Jurkat, Clone E6-1 (cell line): ENCODE measurements around the gene SUCLG2.

ENCODE experiments used
- DNase-seq: peaks from one replicate; pipeline ENCODE4 v3.0.0-alpha.2; 2011; ENCODE audit warnings: low read depth, low spot score
- H3K4me3 ChIP-seq: 2 replicates; pipeline ENCODE4 v1.5.1; 2011; ENCODE audit warnings: mild to moderate bottlenecking, low read length, control low read depth, moderate library complexity

Gene SUCLG2

GRCh38 chr3:67431887-67432286, 222.5 kb downstream of the SUCLG2 start:
- no peak overlapping the region for H3K4me3 ChIP-seq
- no peak for DNase-seq

DNA sequence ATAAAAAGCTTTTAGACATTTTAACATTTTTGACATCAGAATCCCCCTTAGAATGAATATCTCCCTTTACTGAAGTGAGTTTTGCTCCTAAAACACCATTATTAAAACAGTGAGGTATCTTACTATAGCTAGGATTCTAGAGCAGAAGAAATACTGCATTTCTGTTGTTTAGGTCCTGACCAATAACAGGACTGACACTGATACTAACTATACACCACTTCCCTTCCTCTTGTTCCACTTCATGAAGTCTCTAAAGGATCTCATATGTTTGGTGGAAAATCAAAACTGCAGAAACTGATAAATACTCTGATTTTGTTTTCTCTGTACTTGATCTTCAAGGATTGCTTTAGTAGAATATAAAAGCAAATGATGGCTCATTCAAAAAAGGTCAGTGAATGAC, 230.7 kb downstream of the SUCLG2 start:
- no peak overlapping the region for H3K4me3 ChIP-seq
- DNase-seq = no peak

DNA sequence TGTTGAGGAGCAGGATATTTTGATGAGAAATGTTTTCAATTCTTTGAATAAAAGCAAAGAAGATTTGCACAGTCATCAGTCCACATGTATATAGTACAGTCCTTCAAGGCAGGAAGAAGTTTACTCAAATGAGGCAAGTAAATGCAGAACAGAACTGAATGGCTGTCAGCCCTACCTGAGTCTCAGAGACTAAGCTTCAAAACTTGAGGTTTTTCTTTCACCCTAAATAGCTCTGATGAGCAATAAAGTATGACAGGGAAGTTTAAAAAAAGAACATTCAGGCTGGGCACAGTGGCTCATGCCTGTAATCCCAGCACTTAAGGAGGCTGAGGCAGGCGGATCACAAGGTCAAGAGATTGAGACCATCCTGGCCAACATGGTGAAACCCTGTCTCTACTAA, 232.5 kb downstream of the SUCLG2 start:
- H3K4me3 ChIP-seq = no peak overlapping the region
- no peak for DNase-seq

- no peak overlapping the region for H3K4me3 ChIP-seq
- no peak for DNase-seq
Observed at GRCh38 chr3:67419779-67420178, 234.6 kb downstream of the SUCLG2 start.

DNA sequence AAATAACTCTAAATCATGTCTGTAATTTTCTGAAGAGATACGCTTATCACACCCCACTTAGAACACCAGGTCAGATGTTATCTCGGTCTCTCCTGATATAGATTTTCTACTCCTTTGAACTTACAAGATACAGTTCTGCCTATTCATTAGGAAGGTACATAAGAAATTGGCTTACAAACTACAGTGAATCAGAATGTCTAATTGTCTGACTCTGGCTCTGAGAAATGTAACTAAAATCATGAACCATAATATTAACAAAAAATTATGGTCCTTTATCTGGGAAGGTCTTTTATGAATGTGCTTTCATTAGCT, 235.2 kb downstream of the SUCLG2 start:
- DNase-seq = no peak

GRCh38 chr3:67418426-67419217, 235.8 kb downstream of the SUCLG2 start:
- no peak for DNase-seq
- H3K4me3 ChIP-seq = no peak overlapping the region

More for the DNA sequence above, 235.2 kb downstream of the SUCLG2 start:
- no peak overlapping the region for H3K4me3 ChIP-seq

DNA sequence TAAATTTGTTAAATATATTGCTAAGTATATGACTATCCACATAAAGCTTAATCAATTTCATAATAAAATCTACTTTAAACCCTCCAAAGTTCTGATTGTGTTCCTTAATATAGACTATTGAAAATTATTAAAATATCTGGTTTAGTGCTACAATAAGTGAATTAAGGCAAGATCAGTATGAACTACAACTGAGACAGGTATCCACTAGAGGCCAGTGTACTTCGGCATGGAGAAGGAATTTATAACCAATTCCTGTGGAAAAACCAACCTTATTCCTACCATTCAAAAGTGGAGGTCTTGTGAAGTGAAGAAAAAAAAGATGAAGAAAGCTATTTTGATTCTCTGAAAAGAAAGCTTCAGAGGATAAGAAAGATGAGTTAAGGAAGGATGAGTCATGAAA, 237.7 kb downstream of the SUCLG2 start:
- H3K4me3 ChIP-seq = no peak overlapping the region
- DNase-seq = no peak

- DNase-seq = no peak
- no peak overlapping the region for H3K4me3 ChIP-seq
Observed at GRCh38 chr3:67415511-67415910, 238.9 kb downstream of the SUCLG2 start.

DNA sequence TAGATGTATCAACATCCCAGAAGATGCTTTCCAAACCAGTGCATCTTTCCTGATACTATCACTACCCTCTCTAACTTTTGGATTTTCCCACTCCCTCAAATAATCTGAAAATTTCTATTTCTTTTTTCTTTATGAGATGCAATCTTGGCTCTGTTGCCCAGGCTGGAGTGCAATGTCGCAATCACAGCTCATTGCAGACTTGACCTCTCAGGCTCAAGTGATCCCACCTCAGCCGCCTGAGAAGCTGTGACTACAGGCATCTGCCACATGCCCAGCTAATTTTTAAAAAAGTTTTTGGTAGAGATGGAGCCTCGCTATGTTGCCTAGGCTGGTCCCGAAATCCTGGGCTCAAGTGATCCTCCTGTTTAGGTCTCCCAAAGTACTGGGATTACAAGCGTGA, 239.7 kb downstream of the SUCLG2 start:
- DNase-seq = no peak
- no peak overlapping the region for H3K4me3 ChIP-seq

- H3K4me3 ChIP-seq = no peak overlapping the region
- no peak for DNase-seq
Observed at GRCh38 chr3:67405193-67405592, 249.2 kb downstream of the SUCLG2 start.

- H3K4me3 ChIP-seq = no peak overlapping the region
- no peak for DNase-seq
Observed at GRCh38 chr3:67402873-67403272, 251.5 kb downstream of the SUCLG2 start.

- no peak for DNase-seq
- H3K4me3 ChIP-seq = no peak overlapping the region
Observed at GRCh38 chr3:67401921-67402320, 252.5 kb downstream of the SUCLG2 start.

GRCh38 chr3:67400476-67400875, 253.9 kb downstream of the SUCLG2 start:
- DNase-seq = no peak
- no peak overlapping the region for H3K4me3 ChIP-seq

DNA sequence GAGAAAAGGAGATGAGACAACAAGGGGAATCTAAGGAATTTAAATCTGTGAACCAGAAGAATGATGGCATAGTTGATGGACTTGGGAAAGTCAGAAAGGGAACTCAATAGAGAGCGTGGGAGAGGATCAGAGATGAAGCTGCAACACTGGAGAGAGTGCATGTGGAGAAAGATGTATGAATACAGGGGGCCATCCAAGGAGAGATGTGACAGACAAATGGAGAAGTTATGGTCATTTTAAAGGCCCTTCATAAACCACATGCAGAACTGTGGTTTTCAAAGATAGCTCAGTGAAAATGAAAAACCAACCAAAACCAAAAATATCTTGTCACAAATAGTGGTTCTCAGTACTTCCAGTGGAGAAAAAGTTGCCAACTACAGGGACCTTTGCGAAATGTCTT, 265.2 kb downstream of the SUCLG2 start:
- DNase-seq = no peak
- H3K4me3 ChIP-seq = no peak overlapping the region

DNA sequence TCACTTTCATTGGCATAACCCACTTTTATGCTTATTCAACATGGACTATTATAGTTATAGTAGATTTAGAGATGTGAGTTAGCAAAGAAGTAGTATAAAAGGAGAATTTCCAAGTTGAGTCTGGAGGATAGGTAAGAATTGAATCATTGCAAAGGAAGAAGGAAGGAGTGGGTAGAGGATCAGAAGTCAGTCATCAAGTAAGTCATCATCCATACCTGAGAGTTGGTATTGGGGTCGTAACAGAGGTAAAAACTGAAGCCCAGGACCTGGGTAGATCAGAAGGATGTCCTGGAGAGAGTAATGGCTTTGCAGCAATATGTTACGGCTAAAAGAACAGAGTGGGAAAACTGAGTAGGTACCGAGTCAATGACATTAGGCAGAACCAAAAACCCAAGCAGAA, 265.7 kb downstream of the SUCLG2 start:
- no peak overlapping the region for H3K4me3 ChIP-seq
- no peak for DNase-seq

DNA sequence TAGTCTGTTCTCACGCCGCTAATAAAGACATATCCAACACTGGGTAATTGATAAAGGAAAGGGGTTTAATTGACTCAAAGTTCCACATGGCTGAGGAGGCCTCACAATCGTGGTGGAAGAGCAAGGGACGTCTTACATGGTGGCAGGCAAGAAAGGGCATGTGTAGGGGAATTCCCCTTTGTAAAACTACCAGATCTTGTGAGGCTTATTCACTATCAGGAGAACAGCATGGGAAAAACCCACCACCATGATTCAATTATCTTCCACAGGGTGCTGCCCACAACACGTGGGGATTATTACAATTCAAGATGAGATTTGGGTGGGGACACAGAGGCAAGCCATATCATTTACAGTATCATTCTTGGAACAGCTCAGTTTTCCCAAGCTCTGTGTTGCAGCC, 268.0 kb downstream of the SUCLG2 start:
- no peak for DNase-seq
- H3K4me3 ChIP-seq = no peak overlapping the region

- no peak overlapping the region for H3K4me3 ChIP-seq
- DNase-seq = peak; percentile 47
Observed at GRCh38 chr3:67384760-67385397, 269.5 kb downstream of the SUCLG2 start.

DNA sequence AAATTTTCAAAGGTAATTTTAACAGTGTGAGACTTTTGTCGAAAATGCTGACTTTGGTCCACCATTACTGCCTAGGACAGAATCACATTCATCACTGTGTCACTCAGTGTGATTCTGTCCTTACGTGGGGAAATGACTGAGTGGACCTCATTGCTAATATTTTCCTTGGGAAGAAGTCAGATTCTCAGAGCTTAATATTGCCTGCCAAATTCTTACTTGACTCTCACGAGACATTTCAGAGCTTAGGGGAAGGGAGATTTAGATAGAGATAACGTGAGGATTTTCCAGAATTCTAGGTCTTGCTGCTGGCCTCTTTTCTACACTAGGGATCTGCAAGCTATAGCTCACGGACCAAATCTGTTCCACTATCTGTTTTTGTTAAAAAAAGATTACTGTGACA, 270.4 kb downstream of the SUCLG2 start:
- no peak for DNase-seq
- no peak overlapping the region for H3K4me3 ChIP-seq

DNA sequence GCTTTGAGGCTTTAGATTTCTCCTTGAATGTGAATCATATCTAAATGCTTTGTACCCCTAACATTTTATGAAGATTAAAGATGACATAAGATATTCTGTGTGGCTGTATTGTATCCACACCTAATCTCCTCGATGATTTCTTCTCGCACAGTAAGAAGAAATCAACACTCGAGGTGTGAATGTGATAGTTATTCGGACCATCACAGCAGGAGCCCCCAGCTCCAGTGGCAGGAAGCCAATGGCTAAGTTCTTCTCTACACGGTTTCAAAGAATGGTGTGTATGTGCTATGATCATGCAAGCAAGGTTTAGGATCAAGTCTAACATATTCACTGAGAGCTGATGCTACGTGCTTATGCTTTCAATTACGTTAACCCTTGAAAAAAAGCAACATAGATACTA, 271.0 kb downstream of the SUCLG2 start:
- no peak for DNase-seq
- H3K4me3 ChIP-seq = no peak overlapping the region

- DNase-seq = no peak
Observed at GRCh38 chr3:67382536-67382935, 271.9 kb downstream of the SUCLG2 start.

GRCh38 chr3:67381667-67382272, 272.6 kb downstream of the SUCLG2 start:
- DNase-seq = peak; percentile 23
- H3K4me3 ChIP-seq = no peak overlapping the region

More at GRCh38 chr3:67382536-67382935, 271.9 kb downstream of the SUCLG2 start:
- no peak overlapping the region for H3K4me3 ChIP-seq
